ENCODE data around the gene NGB. TPM values are rescaled to one million over a fixed set of nuclear protein-coding genes. Genes with fewer than 3 reads are reported as not detected.

NGB gene
- total RNA-seq, 2 experiments from 2014 or later: not detected

GRCh38 chr14:77272261-77272660 is 1.3 kb upstream of the NGB start:
- H3K4me3 Mint-ChIP-seq: no peak overlapping the region
- peaks cover 36% of the 10 kb centered on the region for H3K27me3 Mint-ChIP-seq (ENCODE audit: low read depth)
- DNase-seq: no peak
- no peaks in the 10 kb centered on the region for H3K36me3 Mint-ChIP-seq (ENCODE audit: low read depth)
- no peak overlapping the region for H3K27ac Mint-ChIP-seq
- CTCF ChIA-PET: interaction anchor here (0.6 to 1.9 kb wide), 3 partner anchors 44 to 121 kb away, joined by 3 to 5 read pairs (median 4); no protein-coding TSS in a partner anchor
- intact Hi-C loops (cut with micrococcal nuclease): no loop called here
- peaks cover 2% of the 10 kb centered on the region for H3K9me3 Mint-ChIP-seq
- H3K4me1 Mint-ChIP-seq (ENCODE audit: low read depth): peaks cover 4% of the 10 kb centered on the region

- peaks cover 2% of the 10 kb centered on the region for H3K9me3 Mint-ChIP-seq
- no peaks in the 10 kb centered on the region for H3K36me3 Mint-ChIP-seq (ENCODE audit: low read depth)
- CTCF ChIA-PET: no interaction called here
- H3K27me3 Mint-ChIP-seq (ENCODE audit: low read depth): peaks cover 36% of the 10 kb centered on the region
- H3K4me3 Mint-ChIP-seq: no peak overlapping the region
- no peak for DNase-seq
- H3K4me1 Mint-ChIP-seq (ENCODE audit: low read depth): peaks cover 4% of the 10 kb centered on the region
- no peak overlapping the region for H3K27ac Mint-ChIP-seq
- intact Hi-C loops (cut with micrococcal nuclease): no loop called here
These were observed 469 bp downstream of the NGB start for GRCh38 chr14:77270361-77271112.

GRCh38 chr14:77268989-77269600 is 1.9 kb downstream of the NGB start:
- Mint-ChIP-seq H3K27me3 (ENCODE audit: low read depth) (peaks cover 36% of the 10 kb centered on the region), H3K27ac (no peak overlapping the region), H3K9me3 (peaks cover 2% of the 10 kb centered on the region), H3K4me1 (ENCODE audit: low read depth) (peaks cover 4% of the 10 kb centered on the region), H3K36me3 (ENCODE audit: low read depth) (no peaks in the 10 kb centered on the region), H3K4me3 (no peak overlapping the region)
- DNase-seq: no peak
- CTCF ChIA-PET: no interaction called here
- intact Hi-C loops (cut with micrococcal nuclease): no loop called here

- Mint-ChIP-seq H3K4me1 (ENCODE audit: low read depth) (peaks cover 4% of the 10 kb centered on the region), H3K27me3 (ENCODE audit: low read depth) (peaks cover 38% of the 10 kb centered on the region), H3K27ac (no peak overlapping the region), H3K9me3 (peaks cover 2% of the 10 kb centered on the region), H3K36me3 (ENCODE audit: low read depth) (no peaks in the 10 kb centered on the region), H3K4me3 (no peak overlapping the region)
- intact Hi-C loops (cut with micrococcal nuclease): no loop called here
- no peak for DNase-seq
- CTCF ChIA-PET: no interaction called here
These were observed 2.9 kb downstream of the NGB start for GRCh38 chr14:77267937-77268699.

- Mint-ChIP-seq H3K27me3 (ENCODE audit: low read depth) (peaks cover 30% of the 10 kb centered on the region), H3K36me3 (ENCODE audit: low read depth) (no peaks in the 10 kb centered on the region), H3K9me3 (peaks cover 2% of the 10 kb centered on the region), H3K4me3 (no peak overlapping the region), H3K27ac (no peak overlapping the region), H3K4me1 (ENCODE audit: low read depth) (peaks cover 2% of the 10 kb centered on the region)
- no peak for DNase-seq
- intact Hi-C loops (cut with micrococcal nuclease): no loop called here
- CTCF ChIA-PET: no interaction called here
These were observed 4.7 kb downstream of the NGB start for GRCh38 chr14:77266336-77266735.

GRCh38 chr14:77265561-77266335 is 5.3 kb downstream of the NGB start:
- Mint-ChIP-seq H3K36me3 (ENCODE audit: low read depth) (no peaks in the 10 kb centered on the region), H3K4me1 (ENCODE audit: low read depth) (peaks cover 2% of the 10 kb centered on the region), H3K9me3 (peaks cover 2% of the 10 kb centered on the region), H3K4me3 (no peak overlapping the region), H3K27ac (no peak overlapping the region), H3K27me3 (ENCODE audit: low read depth) (peaks cover 27% of the 10 kb centered on the region)
- CTCF ChIA-PET: no interaction called here
- intact Hi-C loops (cut with micrococcal nuclease): no loop called here
- DNase-seq: no peak

GRCh38 chr14:77265187-77265515 is 5.9 kb downstream of the NGB start:
- CTCF ChIA-PET: no interaction called here
- H3K27me3 Mint-ChIP-seq (ENCODE audit: low read depth): peaks cover 25% of the 10 kb centered on the region
- no peaks in the 10 kb centered on the region for H3K36me3 Mint-ChIP-seq (ENCODE audit: low read depth)
- peaks cover 2% of the 10 kb centered on the region for H3K4me1 Mint-ChIP-seq (ENCODE audit: low read depth)
- H3K27ac Mint-ChIP-seq: no peak overlapping the region
- peaks cover 2% of the 10 kb centered on the region for H3K9me3 Mint-ChIP-seq
- no peak for DNase-seq
- H3K4me3 Mint-ChIP-seq: no peak overlapping the region
- intact Hi-C loops (cut with micrococcal nuclease): no loop called here

GRCh38 chr14:77264466-77265186 is 6.4 kb downstream of the NGB start:
- DNase-seq: no peak
- H3K27ac Mint-ChIP-seq: no peak overlapping the region
- peaks cover 20% of the 10 kb centered on the region for H3K27me3 Mint-ChIP-seq (ENCODE audit: low read depth)
- no peaks in the 10 kb centered on the region for H3K4me1 Mint-ChIP-seq (ENCODE audit: low read depth)
- intact Hi-C loops (cut with micrococcal nuclease): no loop called here
- no peaks in the 10 kb centered on the region for H3K36me3 Mint-ChIP-seq (ENCODE audit: low read depth)
- peaks cover 2% of the 10 kb centered on the region for H3K9me3 Mint-ChIP-seq
- CTCF ChIA-PET: interaction anchor here (0.6 kb wide), 1 partner anchor 38 kb away, joined by 3 read pairs; no protein-coding TSS in a partner anchor
- no peak overlapping the region for H3K4me3 Mint-ChIP-seq

GRCh38 chr14:77260631-77261030 is 10.4 kb downstream of the NGB start:
- CTCF ChIA-PET: interaction anchor here (1.1 kb wide), 1 partner anchor 55 kb away, joined by 3 read pairs; no protein-coding TSS in a partner anchor
- Mint-ChIP-seq H3K27me3 (ENCODE audit: low read depth) (peaks cover 7% of the 10 kb centered on the region), H3K27ac (no peak overlapping the region), H3K36me3 (ENCODE audit: low read depth) (no peaks in the 10 kb centered on the region), H3K4me3 (no peak overlapping the region), H3K9me3 (no peaks in the 10 kb centered on the region), H3K4me1 (ENCODE audit: low read depth) (no peaks in the 10 kb centered on the region)
- intact Hi-C loops (cut with micrococcal nuclease): no loop called here
- DNase-seq: no peak

GRCh38 chr14:77260199-77260598 is 10.8 kb downstream of the NGB start:
- no peaks in the 10 kb centered on the region for H3K9me3 Mint-ChIP-seq
- H3K36me3 Mint-ChIP-seq (ENCODE audit: low read depth): no peaks in the 10 kb centered on the region
- CTCF ChIA-PET: no interaction called here
- H3K4me3 Mint-ChIP-seq: no peak overlapping the region
- no peaks in the 10 kb centered on the region for H3K4me1 Mint-ChIP-seq (ENCODE audit: low read depth)
- no peak for DNase-seq
- peaks cover 7% of the 10 kb centered on the region for H3K27me3 Mint-ChIP-seq (ENCODE audit: low read depth)
- intact Hi-C loops (cut with micrococcal nuclease): no loop called here
- no peak overlapping the region for H3K27ac Mint-ChIP-seq

- no peak overlapping the region for H3K4me3 Mint-ChIP-seq
- CTCF ChIA-PET: no interaction called here
- no peak overlapping the region for H3K27ac Mint-ChIP-seq
- H3K9me3 Mint-ChIP-seq: no peaks in the 10 kb centered on the region
- intact Hi-C loops (cut with micrococcal nuclease): no loop called here
- peaks cover 7% of the 10 kb centered on the region for H3K27me3 Mint-ChIP-seq (ENCODE audit: low read depth)
- no peak for DNase-seq
- no peaks in the 10 kb centered on the region for H3K36me3 Mint-ChIP-seq (ENCODE audit: low read depth)
- H3K4me1 Mint-ChIP-seq (ENCODE audit: low read depth): no peaks in the 10 kb centered on the region
These were observed 11.8 kb downstream of the NGB start for GRCh38 chr14:77259025-77259715.
